Epithelial cell of esophagus (primary cell): ENCODE measurements around the gene USHBP1.
"Not testable (repeated sequence)": the region's sequence is repeated elsewhere in the genome, so short reads cannot be mapped to it uniquely, and the experiment has no call there.

Experiments used
- DNase-seq: peaks from one replicate; pipeline ENCODE4 v3.0.0; 2010; ENCODE audit warnings: low read depth
- H3K4me3 ChIP-seq: 2 replicates; pipeline ENCODE4 v1.5.1; 2011; ENCODE audit warnings: mild to moderate bottlenecking, low read length, control low read depth
- CTCF ChIP-seq: IDR thresholded peaks from 2 replicates; pipeline ENCODE4 v1.5.1; 2011; ENCODE audit warnings: low read depth, mild to moderate bottlenecking, low read length, control low read depth, inconsistent platforms; ENCODE audit not compliant: insufficient read depth; ENCODE audit errors: missing control alignments

The USHBP1 gene

GRCh38 chr19:17303940-17304267, 39.4 kb upstream of the USHBP1 start:
- DNase-seq: peak; percentile 71
- TF ChIP-seq CTCF: no peak
- H3K4me3 ChIP-seq: no peak overlapping the region

- DNase-seq: peak; percentile 96
- TF ChIP-seq CTCF: no peak
- peak within 1 kb of the TSS; percentile 69 for H3K4me3 ChIP-seq
Measured at GRCh38 chr19:17303167-17303939, 38.8 kb upstream of the USHBP1 start, which contains the start of gene ABHD8. Gene ABHD8, minus strand, starts transcription at chr19:17303425. Its CDS starts 1,809 bp downstream, at chr19:17301616.

GRCh38 chr19:17302391-17303166, 38.0 kb upstream of the USHBP1 start:
- DNase-seq: no peak
- TF ChIP-seq CTCF: no peak
- peak overlapping the region; percentile 69 for H3K4me3 ChIP-seq

DNA sequence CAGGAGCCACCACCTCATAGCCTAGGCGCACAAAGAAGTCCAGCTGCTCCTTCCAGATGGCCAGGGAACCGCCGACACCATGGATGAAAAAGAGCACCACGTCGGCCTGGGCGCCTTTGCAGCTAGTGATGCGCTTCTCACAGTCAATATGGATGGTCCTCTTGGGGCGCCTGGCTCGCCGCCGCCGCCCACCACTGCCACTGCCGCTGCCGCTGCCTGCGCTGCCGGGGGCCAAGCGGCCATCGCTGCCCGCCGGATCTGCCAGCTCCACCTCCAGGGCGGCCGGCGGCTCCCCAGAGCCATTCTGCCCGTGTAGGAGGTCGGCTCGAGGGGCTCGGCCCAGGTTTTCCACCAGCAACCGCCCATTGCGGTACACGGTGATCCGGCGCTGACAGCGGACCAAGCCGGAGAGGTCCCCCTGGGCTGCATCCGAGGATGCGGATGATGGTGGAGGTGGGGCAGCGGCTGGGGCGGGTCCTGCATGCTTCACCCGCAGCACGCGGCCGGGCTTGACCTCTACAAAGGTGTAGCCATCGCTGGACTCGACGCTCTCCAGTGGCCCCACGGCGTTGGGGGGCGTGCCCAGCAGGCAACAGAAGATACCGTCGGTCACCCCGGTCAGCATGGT, 36.6 kb upstream of the USHBP1 start:
- TF ChIP-seq CTCF: no peak
- DNase-seq: no peak
- H3K4me3 ChIP-seq: no peak overlapping the region

DNA sequence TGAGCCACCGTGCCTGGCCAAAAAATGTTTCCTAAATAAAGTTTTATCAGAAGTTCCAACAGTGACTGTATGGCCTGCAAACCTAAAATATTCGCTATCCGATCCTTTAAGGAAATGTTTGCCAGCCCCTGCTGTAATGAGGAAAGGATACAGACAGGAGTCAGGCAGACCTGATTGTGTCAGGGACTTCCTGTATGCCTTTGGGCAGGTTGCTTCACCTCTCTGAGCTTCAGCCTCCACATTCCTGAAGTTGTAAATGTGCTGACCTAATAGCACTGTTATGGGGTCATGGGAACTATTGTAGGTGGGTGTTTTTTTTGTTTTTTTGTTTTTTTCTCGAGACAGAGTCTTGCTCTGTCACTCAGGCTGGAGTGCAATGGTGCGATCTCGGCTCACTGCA, 32.4 kb upstream of the USHBP1 start:
- DNase-seq: peak; percentile 87
- H3K4me3 ChIP-seq: no peak overlapping the region
- no peak for TF ChIP-seq CTCF

- no peak overlapping the region for H3K4me3 ChIP-seq
- peak; percentile 71 for DNase-seq
- TF ChIP-seq CTCF: peak; percentile 25
Measured at GRCh38 chr19:17296273-17296672, 31.7 kb upstream of the USHBP1 start.

GRCh38 chr19:17295551-17295950, 31.0 kb upstream of the USHBP1 start:
- DNase-seq, H3K4me3 ChIP-seq: not testable (repeated sequence)
